ENCODE measurements around the gene TMEM52. TPM values are rescaled to one million over a fixed set of nuclear protein-coding genes. Genes with fewer than 3 reads are reported as not detected.

The TMEM52 gene
- total RNA-seq, 1 experiment from 2014 or later = 9.6 TPM

DNA sequence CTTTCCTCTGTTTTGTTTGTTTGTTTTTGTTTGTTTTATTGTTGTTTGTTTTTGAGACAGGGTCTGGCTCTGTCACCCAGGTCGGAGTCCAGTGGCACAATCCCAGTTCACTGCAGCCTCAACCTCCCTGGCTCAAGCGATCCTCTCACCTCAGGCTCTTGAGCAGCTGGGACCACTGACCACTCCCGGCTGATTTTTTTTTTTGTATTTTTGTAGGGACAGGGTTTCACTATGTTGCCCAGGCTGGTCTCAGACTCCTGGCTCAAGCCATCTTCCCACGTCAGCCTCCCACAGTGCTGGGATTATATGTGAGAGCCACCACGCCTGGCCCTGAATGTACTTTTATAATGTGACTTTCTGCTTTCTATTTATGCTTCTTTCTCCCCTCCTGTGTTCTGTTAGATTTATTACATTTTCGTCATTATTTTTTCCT is 9.0 kb downstream of the TMEM52 start:
- Histone ChIP-seq H3K56ac (ENCODE audit: insufficient read length, low read depth, low read length) (no peak overlapping the region), H2BK12ac (ENCODE audit: insufficient read length, low read depth, low read length) (no peak overlapping the region), H4K8ac (replicated peaks; ENCODE audit: insufficient read length, low read depth, low read length) (no peak overlapping the region), H3K79me1 (ENCODE audit: insufficient read depth, low read depth, low read length, poor library complexity, severe bottlenecking) (no peaks in the 10 kb centered on the region), H2BK20ac (ENCODE audit: low read depth, low read length, poor library complexity, severe bottlenecking) (no peak overlapping the region), H3K4me1 (ENCODE audit: insufficient read depth, low read length) (no peaks in the 10 kb centered on the region), H3K14ac (ENCODE audit: insufficient read depth, low read length) (no peak overlapping the region), H4K20me1 (ENCODE audit: control insufficient read depth, insufficient read depth, insufficient read length) (no peaks in the 10 kb centered on the region), H3K18ac (ENCODE audit: insufficient read length, low read depth, low read length) (no peak overlapping the region), H3K9ac (ENCODE audit: extremely low read depth, insufficient read length, low read length) (no peak overlapping the region), H3T11ph (ENCODE audit: low read length) (no peak overlapping the region), H2AFZ (ENCODE audit: low read length) (no peak overlapping the region), H4K5ac (ENCODE audit: insufficient read length, low read depth, low read length) (no peak overlapping the region), H2BK5ac (ENCODE audit: insufficient read length, low read length) (no peak overlapping the region), H3K4ac (ENCODE audit: low read depth, low read length) (no peak overlapping the region), H3K27me3 (ENCODE audit: insufficient read depth, low read length) (no peaks in the 10 kb centered on the region), H3K27ac (ENCODE audit: insufficient read length, low read depth, low read length) (no peak overlapping the region), H3K9me3 (ENCODE audit: control insufficient read depth, low read depth, low read length) (no peaks in the 10 kb centered on the region), H3K4me2 (ENCODE audit: insufficient read depth, insufficient read length, low read length) (peak overlapping the region; percentile 15), H3K23ac (ENCODE audit: insufficient read length, low read depth, low read length) (no peak overlapping the region), H2AK5ac (ENCODE audit: insufficient read length, low read length) (no peak overlapping the region), H3K79me2 (ENCODE audit: insufficient read depth, low read length) (no peaks in the 10 kb centered on the region), H4K91ac (ENCODE audit: insufficient read length, low read depth, low read length) (no peak overlapping the region), H3K23me2 (ENCODE audit: insufficient read length, low read depth, low read length, poor library complexity, severe bottlenecking) (peaks cover 6% of the 10 kb centered on the region), H2BK15ac (ENCODE audit: low read depth, low read length) (no peak overlapping the region), H2BK120ac (ENCODE audit: low read depth, low read length, poor library complexity, severe bottlenecking) (no peak overlapping the region)
- Mint-ChIP-seq H3K4me1 (peaks cover 15 to 28% of the 10 kb centered on the region in 2 experiments), H3K36me3 (ENCODE audit: insufficient read depth in 1 of 3, low read depth in 3 of 3) (no peaks in the 10 kb centered on the region), H3K27me3 (ENCODE audit: low read depth) (peaks cover 2% of the 10 kb centered on the region; the same call in 1 of the 2 replicates), H3K4me3 (peak overlapping the region; percentile 60 to 72), H3K9me3 (no peaks in the 10 kb centered on the region), H3K27ac (peak overlapping the region in 1 of 3 experiments; percentile 43; a peak in 2 of 7 replicates)
- TF ChIP-seq, protein P1, sequence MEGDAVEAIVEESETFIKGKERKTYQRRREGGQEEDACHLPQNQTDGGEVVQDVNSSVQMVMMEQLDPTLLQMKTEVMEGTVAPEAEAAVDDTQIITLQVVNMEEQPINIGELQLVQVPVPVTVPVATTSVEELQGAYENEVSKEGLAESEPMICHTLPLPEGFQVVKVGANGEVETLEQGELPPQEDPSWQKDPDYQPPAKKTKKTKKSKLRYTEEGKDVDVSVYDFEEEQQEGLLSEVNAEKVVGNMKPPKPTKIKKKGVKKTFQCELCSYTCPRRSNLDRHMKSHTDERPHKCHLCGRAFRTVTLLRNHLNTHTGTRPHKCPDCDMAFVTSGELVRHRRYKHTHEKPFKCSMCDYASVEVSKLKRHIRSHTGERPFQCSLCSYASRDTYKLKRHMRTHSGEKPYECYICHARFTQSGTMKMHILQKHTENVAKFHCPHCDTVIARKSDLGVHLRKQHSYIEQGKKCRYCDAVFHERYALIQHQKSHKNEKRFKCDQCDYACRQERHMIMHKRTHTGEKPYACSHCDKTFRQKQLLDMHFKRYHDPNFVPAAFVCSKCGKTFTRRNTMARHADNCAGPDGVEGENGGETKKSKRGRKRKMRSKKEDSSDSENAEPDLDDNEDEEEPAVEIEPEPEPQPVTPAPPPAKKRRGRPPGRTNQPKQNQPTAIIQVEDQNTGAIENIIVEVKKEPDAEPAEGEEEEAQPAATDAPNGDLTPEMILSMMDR (conservative IDR thresholded peaks at IDR 0.05) = no peak
- no CpG with 5 or more reads among the region's 6 CpGs for WGBS (ENCODE audit: extremely low coverage, insufficient read length, low lambda C conversion rate)
- DNase-seq = no peak

Data from H9 (cell line).